HepG2 (cell line): ENCODE measurements around the gene RAC3. TPM values are rescaled to one million over a fixed set of nuclear protein-coding genes. Genes with fewer than 3 reads are reported as not detected.

ENCODE experiments used
- BRD4 ChIP-seq: sonication (generic); formaldehyde crosslinking; IDR thresholded peaks from 2 replicates; pipeline ENCODE4 v1.4.0; 2020; ENCODE audit warnings: missing genetic modification reagents
- CENPT ChIP-seq: sonication (generic); formaldehyde crosslinking; IDR thresholded peaks from 2 replicates; pipeline ENCODE4 v1.8.0; 2022; ENCODE audit warnings: low read depth, mild to moderate bottlenecking, moderate library complexity, missing genetic modification reagents
- CHCHD3 ChIP-seq: sonication (generic); formaldehyde crosslinking; IDR thresholded peaks from 2 replicates; pipeline ENCODE4 v1.8.0; 2022; ENCODE audit warnings: mild to moderate bottlenecking, missing genetic modification reagents, moderate library complexity
- NCOA1 ChIP-seq: sonication (generic); formaldehyde crosslinking; IDR thresholded peaks from 2 replicates; pipeline ENCODE4 v1.9.0; 2021; ENCODE audit warnings: missing genetic modification reagents
- PHF21A ChIP-seq: sonication (generic); formaldehyde crosslinking; IDR thresholded peaks from 2 replicates; pipeline ENCODE4 v1.5.0; 2020; ENCODE audit warnings: mild to moderate bottlenecking, missing genetic modification reagents
- PTBP1 ChIP-seq: fragments of 200-400 bp; formaldehyde crosslinking; IDR thresholded peaks from 2 replicates; pipeline ENCODE4 v1.6.1; 2018; ENCODE audit warnings: low read length, low read depth; ENCODE audit not compliant: poor library complexity, severe bottlenecking
- SMC3 ChIP-seq: IDR thresholded peaks from 2 replicates; pipeline ENCODE4 v1.6.1; 2011; ENCODE audit warnings: low read length, improper control_type of control experiment
- ZNF101 ChIP-seq: sonication (generic); formaldehyde crosslinking; IDR thresholded peaks from 2 replicates; pipeline ENCODE4 v1.4.0; 2020; ENCODE audit warnings: mild to moderate bottlenecking, low read depth, missing genetic modification reagents, borderline replicate concordance
- ZNF124 ChIP-seq: sonication (generic); formaldehyde crosslinking; IDR thresholded peaks from 2 replicates; pipeline ENCODE4 v1.4.0; 2020; ENCODE audit warnings: missing genetic modification reagents
- ZNF670 ChIP-seq: sonication (generic); formaldehyde crosslinking; IDR thresholded peaks from 2 replicates; pipeline ENCODE4 v1.8.0; 2022; ENCODE audit warnings: mild to moderate bottlenecking, missing genetic modification reagents, borderline replicate concordance
- ZNF746 ChIP-seq: sonication (generic); formaldehyde crosslinking; IDR thresholded peaks from 2 replicates; pipeline ENCODE4 v1.8.0; 2022; ENCODE audit warnings: mild to moderate bottlenecking, missing genetic modification reagents
- ZNF782 ChIP-seq: sonication (generic); formaldehyde crosslinking; IDR thresholded peaks from 2 replicates; pipeline ENCODE4 v1.4.0; 2020; ENCODE audit warnings: missing genetic modification reagents, mild to moderate bottlenecking, borderline replicate concordance
- polyA plus RNA-seq, 8 experiments: library from polyadenylated mRNA; depleted of rRNA in 3 of 8; stranded (reverse) in 7 of 8; unstranded in 1 of 8; fragments of >200 nt; fragmentation: Illumina TruSeq in 4 of 8; extraction: Trizol in 4 of 8; gene quantifications; 2 replicates each; pipeline versions ENCODE4 v1.2.1 to v1.2.3, GENCODE V29; 2011 to 2016; ENCODE audit warnings: low read depth in 4 of 8, missing spikeins in 1 of 8, mixed read lengths in 1 of 8; ENCODE audit not compliant: insufficient read depth in 1 of 8
- total RNA-seq, 5 experiments: library from RNA; depleted of rRNA; stranded (reverse); fragments of >200 nt; fragmentation: Illumina TruSeq; extraction: Trizol; gene quantifications; 2 replicates each; pipeline ENCODE4 v1.2.3, GENCODE V29; 2016; ENCODE audit warnings: low read depth in 1 of 5
- TF ChIP-seq, protein P1 (sequence below): sonication (generic); formaldehyde crosslinking; conservative IDR thresholded peaks from 2 replicates; pipeline ENCODE4 v1.4.0; 2020; ENCODE audit warnings: missing genetic modification reagents
- TF ChIP-seq, protein P2 (sequence below), 2 experiments: sonication (generic) in 1 of 2; formaldehyde crosslinking in 1 of 2; IDR thresholded peaks; 2 replicates each; pipeline versions ENCODE4 v1.5.1 to v1.6.1; 2011 to 2020; ENCODE audit warnings: borderline replicate concordance in 1 of 2, low read depth in 1 of 2, low read length in 1 of 2, mild to moderate bottlenecking in 1 of 2, missing genetic modification reagents in 1 of 2, moderate library complexity in 1 of 2
- TF ChIP-seq, protein P3 (sequence below): sonication (generic); formaldehyde crosslinking; IDR thresholded peaks from 2 replicates; pipeline ENCODE4 v1.5.1; 2020; ENCODE audit warnings: mild to moderate bottlenecking, missing genetic modification reagents, borderline replicate concordance
- TF ChIP-seq, protein P4 (sequence below): sonication (generic); formaldehyde crosslinking; IDR thresholded peaks from 2 replicates; pipeline ENCODE4 v1.8.1; 2023; ENCODE audit warnings: mild to moderate bottlenecking, missing genetic modification reagents

RAC3 gene
- total and polyA plus RNA-seq, 2 of the 13 experiments (the other 11 are each of a cell fraction or from before 2014, with no cell fraction given): 10.5 to 21.3 TPM

DNA sequence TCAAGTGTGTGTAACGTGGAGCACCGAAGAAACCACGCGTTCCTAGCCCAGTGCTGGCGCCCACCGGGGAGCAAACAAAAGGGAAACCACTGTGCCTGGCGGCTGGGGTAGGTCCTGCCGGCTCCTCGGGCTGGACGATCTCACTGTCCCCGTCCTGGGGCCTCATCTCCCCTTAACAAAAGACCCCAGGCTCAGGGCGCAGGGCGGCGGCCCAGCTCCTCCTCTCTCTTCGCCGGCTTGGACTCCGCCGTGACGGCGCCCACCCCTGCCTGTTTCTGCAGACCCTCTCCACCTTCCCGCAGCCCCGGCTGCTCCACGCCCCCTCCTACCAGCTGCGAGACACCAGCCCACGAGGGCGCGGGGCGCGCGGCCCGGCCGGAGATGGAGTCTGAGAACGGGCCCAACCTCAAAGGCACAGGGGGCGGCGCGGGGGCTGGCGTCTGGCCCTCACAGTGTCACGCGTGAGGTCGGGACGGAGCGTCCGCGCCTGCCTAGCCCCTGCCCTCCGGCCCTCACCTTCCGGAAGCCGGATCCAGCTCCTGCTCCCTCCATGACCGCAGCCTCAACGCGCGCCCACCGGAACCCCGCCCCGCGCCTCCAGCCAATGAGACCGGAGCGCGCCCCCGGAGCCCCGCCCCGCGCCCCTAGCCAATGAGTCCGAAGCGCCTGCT is 9.0 kb upstream of the RAC3 start, which contains the start of gene CENPX (continued):
- TF ChIP-seq SMC3 (no peak), BRD4 (CRISPR knock-in tag) (peak; percentile 71; the same call in 1 of the 2 replicates), ZNF670 (CRISPR knock-in tag) (peak; percentile 80; the same call in 1 of the 2 replicates), PTBP1 (peak; percentile 37), NCOA1 (no peak), ZNF782 (CRISPR knock-in tag) (peak; percentile 87; the same call in 1 of the 2 replicates), CHCHD3 (CRISPR knock-in tag) (peak; percentile 56), CENPT (CRISPR knock-in tag) (peak; percentile 61; the same call in 1 of the 2 replicates), PHF21A (CRISPR knock-in tag) (0 out of 2 replicates have a peak, but pooled peaks have one; percentile 13), ZNF746 (CRISPR knock-in tag) (peak; percentile 43; the same call in 1 of the 2 replicates), ZNF124 (CRISPR knock-in tag) (peak; percentile 41; the same call in 1 of the 2 replicates), ZNF101 (peak; percentile 68; the same call in 1 of the 2 replicates)
- TF ChIP-seq, protein P1, sequence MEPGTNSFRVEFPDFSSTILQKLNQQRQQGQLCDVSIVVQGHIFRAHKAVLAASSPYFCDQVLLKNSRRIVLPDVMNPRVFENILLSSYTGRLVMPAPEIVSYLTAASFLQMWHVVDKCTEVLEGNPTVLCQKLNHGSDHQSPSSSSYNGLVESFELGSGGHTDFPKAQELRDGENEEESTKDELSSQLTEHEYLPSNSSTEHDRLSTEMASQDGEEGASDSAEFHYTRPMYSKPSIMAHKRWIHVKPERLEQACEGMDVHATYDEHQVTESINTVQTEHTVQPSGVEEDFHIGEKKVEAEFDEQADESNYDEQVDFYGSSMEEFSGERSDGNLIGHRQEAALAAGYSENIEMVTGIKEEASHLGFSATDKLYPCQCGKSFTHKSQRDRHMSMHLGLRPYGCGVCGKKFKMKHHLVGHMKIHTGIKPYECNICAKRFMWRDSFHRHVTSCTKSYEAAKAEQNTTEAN: no peak
- TF ChIP-seq, protein P2, sequence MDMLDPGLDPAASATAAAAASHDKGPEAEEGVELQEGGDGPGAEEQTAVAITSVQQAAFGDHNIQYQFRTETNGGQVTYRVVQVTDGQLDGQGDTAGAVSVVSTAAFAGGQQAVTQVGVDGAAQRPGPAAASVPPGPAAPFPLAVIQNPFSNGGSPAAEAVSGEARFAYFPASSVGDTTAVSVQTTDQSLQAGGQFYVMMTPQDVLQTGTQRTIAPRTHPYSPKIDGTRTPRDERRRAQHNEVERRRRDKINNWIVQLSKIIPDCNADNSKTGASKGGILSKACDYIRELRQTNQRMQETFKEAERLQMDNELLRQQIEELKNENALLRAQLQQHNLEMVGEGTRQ (IDR thresholded peaks at IDR 0.05; ENCODE audit: low read depth, low read length): no peak
- TF ChIP-seq, protein P2 (CRISPR knock-in tag; IDR thresholded peaks at IDR 0.05; ENCODE audit: borderline replicate concordance): no peak
- TF ChIP-seq, protein P3, sequence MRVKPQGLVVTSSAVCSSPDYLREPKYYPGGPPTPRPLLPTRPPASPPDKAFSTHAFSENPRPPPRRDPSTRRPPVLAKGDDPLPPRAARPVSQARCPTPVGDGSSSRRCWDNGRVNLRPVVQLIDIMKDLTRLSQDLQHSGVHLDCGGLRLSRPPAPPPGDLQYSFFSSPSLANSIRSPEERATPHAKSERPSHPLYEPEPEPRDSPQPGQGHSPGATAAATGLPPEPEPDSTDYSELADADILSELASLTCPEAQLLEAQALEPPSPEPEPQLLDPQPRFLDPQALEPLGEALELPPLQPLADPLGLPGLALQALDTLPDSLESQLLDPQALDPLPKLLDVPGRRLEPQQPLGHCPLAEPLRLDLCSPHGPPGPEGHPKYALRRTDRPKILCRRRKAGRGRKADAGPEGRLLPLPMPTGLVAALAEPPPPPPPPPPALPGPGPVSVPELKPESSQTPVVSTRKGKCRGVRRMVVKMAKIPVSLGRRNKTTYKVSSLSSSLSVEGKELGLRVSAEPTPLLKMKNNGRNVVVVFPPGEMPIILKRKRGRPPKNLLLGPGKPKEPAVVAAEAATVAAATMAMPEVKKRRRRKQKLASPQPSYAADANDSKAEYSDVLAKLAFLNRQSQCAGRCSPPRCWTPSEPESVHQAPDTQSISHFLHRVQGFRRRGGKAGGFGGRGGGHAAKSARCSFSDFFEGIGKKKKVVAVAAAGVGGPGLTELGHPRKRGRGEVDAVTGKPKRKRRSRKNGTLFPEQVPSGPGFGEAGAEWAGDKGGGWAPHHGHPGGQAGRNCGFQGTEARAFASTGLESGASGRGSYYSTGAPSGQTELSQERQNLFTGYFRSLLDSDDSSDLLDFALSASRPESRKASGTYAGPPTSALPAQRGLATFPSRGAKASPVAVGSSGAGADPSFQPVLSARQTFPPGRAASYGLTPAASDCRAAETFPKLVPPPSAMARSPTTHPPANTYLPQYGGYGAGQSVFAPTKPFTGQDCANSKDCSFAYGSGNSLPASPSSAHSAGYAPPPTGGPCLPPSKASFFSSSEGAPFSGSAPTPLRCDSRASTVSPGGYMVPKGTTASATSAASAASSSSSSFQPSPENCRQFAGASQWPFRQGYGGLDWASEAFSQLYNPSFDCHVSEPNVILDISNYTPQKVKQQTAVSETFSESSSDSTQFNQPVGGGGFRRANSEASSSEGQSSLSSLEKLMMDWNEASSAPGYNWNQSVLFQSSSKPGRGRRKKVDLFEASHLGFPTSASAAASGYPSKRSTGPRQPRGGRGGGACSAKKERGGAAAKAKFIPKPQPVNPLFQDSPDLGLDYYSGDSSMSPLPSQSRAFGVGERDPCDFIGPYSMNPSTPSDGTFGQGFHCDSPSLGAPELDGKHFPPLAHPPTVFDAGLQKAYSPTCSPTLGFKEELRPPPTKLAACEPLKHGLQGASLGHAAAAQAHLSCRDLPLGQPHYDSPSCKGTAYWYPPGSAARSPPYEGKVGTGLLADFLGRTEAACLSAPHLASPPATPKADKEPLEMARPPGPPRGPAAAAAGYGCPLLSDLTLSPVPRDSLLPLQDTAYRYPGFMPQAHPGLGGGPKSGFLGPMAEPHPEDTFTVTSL (CRISPR knock-in tag): peak; percentile 12; the same call in 1 of the 2 replicates
- TF ChIP-seq, protein P4, sequence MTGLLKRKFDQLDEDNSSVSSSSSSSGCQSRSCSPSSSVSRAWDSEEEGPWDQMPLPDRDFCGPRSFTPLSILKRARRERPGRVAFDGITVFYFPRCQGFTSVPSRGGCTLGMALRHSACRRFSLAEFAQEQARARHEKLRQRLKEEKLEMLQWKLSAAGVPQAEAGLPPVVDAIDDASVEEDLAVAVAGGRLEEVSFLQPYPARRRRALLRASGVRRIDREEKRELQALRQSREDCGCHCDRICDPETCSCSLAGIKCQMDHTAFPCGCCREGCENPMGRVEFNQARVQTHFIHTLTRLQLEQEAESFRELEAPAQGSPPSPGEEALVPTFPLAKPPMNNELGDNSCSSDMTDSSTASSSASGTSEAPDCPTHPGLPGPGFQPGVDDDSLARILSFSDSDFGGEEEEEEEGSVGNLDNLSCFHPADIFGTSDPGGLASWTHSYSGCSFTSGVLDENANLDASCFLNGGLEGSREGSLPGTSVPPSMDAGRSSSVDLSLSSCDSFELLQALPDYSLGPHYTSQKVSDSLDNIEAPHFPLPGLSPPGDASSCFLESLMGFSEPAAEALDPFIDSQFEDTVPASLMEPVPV (CRISPR knock-in tag): peak; percentile 89
